NB4 (cell line): ENCODE data around the gene SCUBE3.

Source experiments
- MYC ChIP-seq: IDR thresholded peaks from 2 replicates; pipeline ENCODE4 v1.6.1; 2011; ENCODE audit warnings: low read depth, low read length
- POLR2A ChIP-seq: IDR thresholded peaks from 2 replicates; pipeline ENCODE4 v1.6.1; 2011; ENCODE audit warnings: mild to moderate bottlenecking; ENCODE audit not compliant: insufficient read length; ENCODE audit errors: extremely low read depth
- TF ChIP-seq, protein P1 (sequence below): IDR thresholded peaks from one replicate; pipeline ENCODE4 v1.5.1; 2012; ENCODE audit warnings: low read depth, low read length

GRCh38 chr6:35206346-35206745 lies 7.4 kb upstream of the SCUBE3 start:
- TF ChIP-seq, protein P1, sequence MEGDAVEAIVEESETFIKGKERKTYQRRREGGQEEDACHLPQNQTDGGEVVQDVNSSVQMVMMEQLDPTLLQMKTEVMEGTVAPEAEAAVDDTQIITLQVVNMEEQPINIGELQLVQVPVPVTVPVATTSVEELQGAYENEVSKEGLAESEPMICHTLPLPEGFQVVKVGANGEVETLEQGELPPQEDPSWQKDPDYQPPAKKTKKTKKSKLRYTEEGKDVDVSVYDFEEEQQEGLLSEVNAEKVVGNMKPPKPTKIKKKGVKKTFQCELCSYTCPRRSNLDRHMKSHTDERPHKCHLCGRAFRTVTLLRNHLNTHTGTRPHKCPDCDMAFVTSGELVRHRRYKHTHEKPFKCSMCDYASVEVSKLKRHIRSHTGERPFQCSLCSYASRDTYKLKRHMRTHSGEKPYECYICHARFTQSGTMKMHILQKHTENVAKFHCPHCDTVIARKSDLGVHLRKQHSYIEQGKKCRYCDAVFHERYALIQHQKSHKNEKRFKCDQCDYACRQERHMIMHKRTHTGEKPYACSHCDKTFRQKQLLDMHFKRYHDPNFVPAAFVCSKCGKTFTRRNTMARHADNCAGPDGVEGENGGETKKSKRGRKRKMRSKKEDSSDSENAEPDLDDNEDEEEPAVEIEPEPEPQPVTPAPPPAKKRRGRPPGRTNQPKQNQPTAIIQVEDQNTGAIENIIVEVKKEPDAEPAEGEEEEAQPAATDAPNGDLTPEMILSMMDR: no peak
- no peak for TF ChIP-seq POLR2A
- TF ChIP-seq MYC: no peak
